Subcutaneous abdominal adipose tissue (tissue), 5 donors: ENCODE data around the gene THUMPD2.
A peak's percentile ranks its signal among the peaks of the same experiment; 100 is the strongest.

ENCODE experiments used
- H3K27ac ChIP-seq: one replicate; pipeline ENCODE4 v1.7.0; 2013; ENCODE audit warnings: low read depth, mild to moderate bottlenecking, inconsistent platforms, low read length, moderate library complexity
- H3K27me3 ChIP-seq, 5 donors: one replicate each; pipeline ENCODE4 v1.7.0; 2013; ENCODE audit warnings: low read length in 5 of 5, inconsistent platforms in 1 of 5; ENCODE audit not compliant: control insufficient read depth in 5 of 5, insufficient read depth in 4 of 5
- H3K36me3 ChIP-seq, 5 donors: one replicate each; pipeline ENCODE4 v1.7.0; 2013; ENCODE audit warnings: low read length in 5 of 5; ENCODE audit not compliant: control insufficient read depth in 5 of 5, insufficient read depth in 5 of 5
- H3K4me1 ChIP-seq, 5 donors: one replicate each; pipeline ENCODE4 v1.7.0; 2013; ENCODE audit warnings: low read length in 5 of 5, mild to moderate bottlenecking in 3 of 5, moderate library complexity in 1 of 5; ENCODE audit not compliant: control insufficient read depth in 5 of 5, insufficient read depth in 5 of 5
- H3K4me3 ChIP-seq, 5 donors: one replicate each; pipeline ENCODE4 v1.7.0; 2013; ENCODE audit warnings: low read length in 5 of 5, low read depth in 1 of 5
- H3K9ac ChIP-seq, 5 donors: one replicate each; pipeline ENCODE4 v1.7.0; 2013; ENCODE audit warnings: low read length in 5 of 5, mild to moderate bottlenecking in 4 of 5, moderate library complexity in 3 of 5
- H3K9me3 ChIP-seq, 5 donors: one replicate each; pipeline ENCODE4 v1.7.0; 2013; ENCODE audit warnings: low read length in 5 of 5; ENCODE audit not compliant: control insufficient read depth in 5 of 5
- donor health status: healthy.
- donor health status: healthy.
- donor health status: healthy.
- donor health status: healthy.
- donor health status: healthy.

THUMPD2 gene

DNA sequence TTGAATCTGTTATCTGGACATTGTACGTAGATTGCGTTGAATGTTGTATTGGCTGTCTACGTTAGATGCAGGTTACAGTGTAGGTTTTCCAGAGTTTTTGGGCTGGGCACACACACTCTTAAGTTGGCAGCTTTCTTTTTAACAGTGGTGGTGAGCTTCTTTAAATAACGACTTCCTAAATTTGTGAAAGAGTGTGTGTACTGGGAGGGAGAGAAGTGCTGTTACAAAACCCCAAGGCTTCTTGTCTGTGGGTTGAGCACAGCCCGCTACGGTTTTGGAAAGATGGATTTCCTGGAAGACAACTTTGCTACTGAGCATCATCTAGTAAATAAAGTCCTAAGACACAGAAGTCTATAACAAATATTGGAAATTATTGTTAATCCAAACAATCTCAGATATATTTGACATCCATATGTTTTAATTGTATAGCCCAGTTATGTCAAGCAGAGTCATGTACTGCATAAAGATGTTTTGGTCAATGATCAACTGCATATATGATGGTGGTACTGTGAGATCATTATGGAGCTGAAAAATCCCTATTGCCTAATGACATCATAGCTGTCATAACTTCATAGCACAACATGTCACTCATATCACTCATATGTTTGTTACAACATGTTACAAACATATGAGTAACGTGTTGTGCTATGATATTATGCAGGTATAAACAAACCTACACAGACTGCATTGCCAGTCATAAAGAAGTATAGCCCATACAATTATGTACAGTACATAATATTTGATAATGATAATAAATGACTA is 7.9 kb upstream of the THUMPD2 start:
- Histone ChIP-seq H3K4me3 (no peak overlapping the region), H3K9ac (no peak overlapping the region), H3K27me3 (no peaks in the 10 kb centered on the region)

DNA sequence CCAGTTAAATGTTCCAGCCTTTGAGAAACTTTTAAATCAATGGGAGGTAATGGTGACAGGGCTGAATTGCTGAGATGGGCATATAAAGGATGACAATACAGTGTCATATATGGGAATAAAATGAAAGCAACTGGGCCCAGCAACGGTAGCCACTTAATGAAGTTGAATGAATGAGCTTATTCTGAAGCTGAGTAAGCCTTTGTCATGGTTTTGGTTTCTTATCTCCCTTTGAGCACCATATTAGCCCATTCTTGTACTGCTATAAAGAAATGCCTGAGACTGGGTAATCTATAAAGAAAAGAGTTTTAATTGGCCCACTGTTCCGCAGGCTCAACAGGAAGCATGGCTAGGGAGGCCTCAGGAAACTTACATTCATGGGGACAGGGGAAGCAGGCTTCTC is 3.5 kb upstream of the THUMPD2 start:
- Histone ChIP-seq H3K4me3 (no peak overlapping the region), H3K9ac (no peak overlapping the region), H3K27ac (no peak overlapping the region), H3K27me3 (no peaks in the 10 kb centered on the region), H3K36me3 (no peaks in the 10 kb centered on the region), H3K4me1 (peaks cover 0 to 27% (median 23%) of the 10 kb centered on the region in 5 donors), H3K9me3 (no peaks in the 10 kb centered on the region)

More for the DNA sequence above, 7.9 kb upstream of the THUMPD2 start:
- no peaks in the 10 kb centered on the region for H3K36me3 ChIP-seq
- peaks cover 0 to 5% (median 0%) of the 10 kb centered on the region in 5 donors for H3K9me3 ChIP-seq
- no peak overlapping the region for H3K27ac ChIP-seq
- no peaks in the 10 kb centered on the region for H3K4me1 ChIP-seq

GRCh38 chr2:39781697-39782096 is 2.6 kb upstream of the THUMPD2 start:
- no peak overlapping the region for H3K9ac ChIP-seq
- no peak overlapping the region for H3K27ac ChIP-seq
- no peak overlapping the region for H3K4me3 ChIP-seq
- H3K4me1 ChIP-seq, result peaks cover 0 to 34% (median 30%) of the 10 kb centered on the region in 5 donors
- no peaks in the 10 kb centered on the region for H3K9me3 ChIP-seq
- no peaks in the 10 kb centered on the region for H3K27me3 ChIP-seq
- no peaks in the 10 kb centered on the region for H3K36me3 ChIP-seq

DNA sequence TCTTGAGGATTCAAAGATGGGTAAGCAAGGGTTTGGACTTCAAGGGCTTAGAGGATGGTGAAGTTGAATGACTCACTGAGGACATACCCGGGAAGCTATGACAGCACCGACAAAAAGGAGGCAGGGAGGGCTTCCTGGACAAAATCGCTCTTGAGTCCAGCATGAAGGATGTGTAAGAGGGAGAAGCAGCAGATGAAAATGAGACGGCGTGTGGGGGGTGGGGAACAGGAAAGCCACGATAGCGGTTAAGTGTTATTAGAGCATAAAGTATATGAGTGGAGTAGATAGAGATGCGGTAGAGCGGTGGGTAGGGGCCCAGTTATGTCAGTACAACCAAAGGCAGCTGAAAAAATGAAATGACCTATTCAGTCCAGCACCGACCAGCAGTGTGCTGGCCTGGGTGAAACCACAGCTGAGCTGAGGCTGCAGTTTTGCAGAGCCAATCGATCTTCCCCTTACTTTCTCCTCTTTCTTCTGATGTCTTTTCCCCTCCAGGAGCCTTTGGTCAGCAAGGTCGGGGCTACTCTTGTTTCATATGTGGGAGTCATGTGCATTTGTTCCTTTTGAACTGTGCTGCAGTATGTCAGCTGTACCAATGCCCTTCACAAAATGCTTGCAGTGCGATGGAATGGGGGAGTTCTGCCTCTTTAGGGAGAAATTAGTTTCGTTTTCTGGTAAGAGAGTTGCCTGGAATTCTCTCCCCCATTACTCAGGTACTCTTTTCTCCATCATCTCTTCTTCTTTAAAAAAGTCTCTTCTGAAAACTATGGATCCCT is 2.0 kb upstream of the THUMPD2 start:
- Histone ChIP-seq H3K36me3 (no peaks in the 10 kb centered on the region), H3K9me3 (no peaks in the 10 kb centered on the region), H3K27me3 (no peaks in the 10 kb centered on the region), H3K4me1 (peaks cover 0 to 34% (median 30%) of the 10 kb centered on the region in 5 donors), H3K9ac (peak overlapping the region in 1 of 5 donors; percentile 41), H3K4me3 (peak overlapping the region; percentile 34 to 57 (median 40)), H3K27ac (no peak overlapping the region)

- H3K36me3 ChIP-seq, result no peaks in the 10 kb centered on the region
- H3K27me3 ChIP-seq, result no peaks in the 10 kb centered on the region
- H3K27ac ChIP-seq, result no peak overlapping the region
- peak overlapping the region; percentile 61 to 94 (median 94) for H3K4me3 ChIP-seq
- peak overlapping the region in 1 of 5 donors; percentile 99 for H3K9ac ChIP-seq
- no peaks in the 10 kb centered on the region for H3K9me3 ChIP-seq
- H3K4me1 ChIP-seq, result peaks cover 0 to 35% (median 30%) of the 10 kb centered on the region in 5 donors
Observed at GRCh38 chr2:39779927-39780326, 869 bp upstream of the THUMPD2 start.

DNA sequence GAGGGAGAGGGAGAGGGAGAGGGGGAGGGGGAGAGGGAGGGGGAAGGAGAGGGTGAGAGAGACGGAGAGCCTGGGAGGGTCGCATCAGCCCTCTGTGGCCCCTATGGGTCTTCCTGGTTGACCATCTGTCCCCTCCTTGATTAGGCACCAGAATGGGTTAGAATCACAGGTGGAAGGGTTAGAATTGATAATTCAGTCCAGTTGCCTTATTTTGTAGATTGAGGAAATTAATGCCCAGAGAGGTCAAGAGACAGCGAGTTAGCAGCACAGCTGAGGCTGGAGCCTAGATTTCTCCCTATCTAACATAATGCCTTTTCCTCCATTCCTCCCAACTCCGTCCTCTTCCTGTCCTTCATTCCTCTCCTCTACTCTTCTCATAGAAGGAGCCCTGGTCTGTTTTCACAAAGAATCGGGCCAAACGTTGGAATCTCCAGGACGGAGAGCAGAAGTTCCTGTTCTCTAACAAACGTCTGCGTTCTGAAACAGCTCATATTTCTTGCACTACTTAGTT is 338 bp upstream of the THUMPD2 start:
- H3K9me3 ChIP-seq, result no peaks in the 10 kb centered on the region
- no peaks in the 10 kb centered on the region for H3K27me3 ChIP-seq
- peak overlapping the region; percentile 61 to 94 (median 94) for H3K4me3 ChIP-seq
- H3K9ac ChIP-seq, result peak overlapping the region; percentile 62 to 99 (median 96)
- H3K4me1 ChIP-seq, result peaks cover 0 to 37% (median 30%) of the 10 kb centered on the region in 5 donors
- no peaks in the 10 kb centered on the region for H3K36me3 ChIP-seq
- H3K27ac ChIP-seq, result peak overlapping the region; percentile 63

DNA sequence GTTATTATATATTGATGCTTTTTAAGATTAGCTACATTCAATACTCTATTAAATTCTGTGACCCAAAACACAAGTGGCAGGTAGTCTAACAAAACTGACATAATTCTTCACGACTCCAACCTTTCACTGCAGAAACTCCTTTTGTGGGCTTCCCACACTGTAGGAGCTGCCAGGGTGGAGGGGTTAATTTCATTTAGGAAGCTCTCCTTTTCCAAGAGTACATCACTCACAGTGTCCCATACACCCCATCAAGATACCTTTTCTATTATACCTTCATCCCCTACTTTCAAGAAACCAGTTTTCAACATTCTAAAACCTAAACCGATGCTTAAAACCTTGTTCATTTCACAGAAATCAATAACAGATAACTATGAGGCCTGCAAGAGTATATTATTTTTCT is 825 bp downstream of the THUMPD2 start:
- no peaks in the 10 kb centered on the region for H3K9me3 ChIP-seq
- no peaks in the 10 kb centered on the region for H3K27me3 ChIP-seq
- peak overlapping the region; percentile 75 to 99 (median 96) for H3K9ac ChIP-seq
- peak overlapping the region; percentile 63 for H3K27ac ChIP-seq
- no peaks in the 10 kb centered on the region for H3K36me3 ChIP-seq
- peaks cover 0 to 37% (median 30%) of the 10 kb centered on the region in 5 donors for H3K4me1 ChIP-seq
- H3K4me3 ChIP-seq, result peak overlapping the region; percentile 84 to 94 (median 94)

GRCh38 chr2:39772812-39773152 is 6.3 kb downstream of the THUMPD2 start:
- Histone ChIP-seq H3K27ac (no peak overlapping the region), H3K27me3 (no peaks in the 10 kb centered on the region), H3K9ac (no peak overlapping the region), H3K36me3 (peaks cover 7 to 10% (median 9%) of the 10 kb centered on the region in 5 donors), H3K4me3 (no peak overlapping the region), H3K9me3 (no peaks in the 10 kb centered on the region), H3K4me1 (peaks cover 0 to 20% (median 14%) of the 10 kb centered on the region in 5 donors)

DNA sequence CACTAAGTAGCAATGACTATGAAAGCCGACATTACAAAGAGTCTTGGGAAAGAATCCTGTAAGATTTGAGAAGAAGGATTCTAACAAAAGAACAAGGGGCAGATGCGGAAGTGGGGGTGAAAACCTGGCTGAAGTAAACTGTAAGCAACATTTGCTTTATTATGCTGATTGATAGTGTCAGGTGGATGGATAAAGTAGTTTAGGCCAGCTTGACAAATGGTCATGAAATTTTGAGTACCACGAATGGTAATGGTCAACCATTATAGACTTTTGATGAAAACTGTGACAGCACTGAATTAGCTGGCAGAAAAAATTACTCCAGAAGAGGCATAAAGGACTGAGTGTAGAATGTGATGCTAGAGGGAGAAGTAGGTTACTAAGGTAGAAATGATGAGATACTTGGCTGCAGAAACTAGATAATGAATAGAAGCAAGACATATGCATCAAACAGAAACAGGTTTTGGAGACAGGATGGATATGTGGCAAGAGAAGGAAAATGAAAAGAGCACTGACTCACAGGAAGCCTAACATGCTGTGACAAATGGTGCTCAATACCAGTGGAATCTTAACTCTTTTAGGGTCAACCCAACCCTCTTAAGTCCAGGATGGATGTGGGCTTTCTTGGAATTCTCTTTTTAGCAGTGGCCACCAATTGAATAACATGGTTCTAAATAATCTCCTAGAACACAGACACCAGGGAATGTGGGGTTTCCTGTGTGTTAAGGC is 6.8 kb downstream of the THUMPD2 start:
- Histone ChIP-seq H3K36me3 (peaks cover 7 to 10% (median 9%) of the 10 kb centered on the region in 5 donors), H3K27ac (no peak overlapping the region), H3K9ac (no peak overlapping the region), H3K27me3 (no peaks in the 10 kb centered on the region), H3K4me1 (peaks cover 0 to 15% (median 8%) of the 10 kb centered on the region in 5 donors), H3K4me3 (no peak overlapping the region), H3K9me3 (no peaks in the 10 kb centered on the region)
